Stimulated activated CD4-positive, alpha-beta T cell treated with anti-CD3 and anti-CD28 coated beads, Interleukin-4, amount 100 ng/mL, for 1 hour (primary cell): ENCODE data around the gene CDKAL1.

Experiments
- DNase-seq: peaks from one replicate; pipeline ENCODE4 v3.0.0-alpha.2; 2020

Gene CDKAL1

DNA sequence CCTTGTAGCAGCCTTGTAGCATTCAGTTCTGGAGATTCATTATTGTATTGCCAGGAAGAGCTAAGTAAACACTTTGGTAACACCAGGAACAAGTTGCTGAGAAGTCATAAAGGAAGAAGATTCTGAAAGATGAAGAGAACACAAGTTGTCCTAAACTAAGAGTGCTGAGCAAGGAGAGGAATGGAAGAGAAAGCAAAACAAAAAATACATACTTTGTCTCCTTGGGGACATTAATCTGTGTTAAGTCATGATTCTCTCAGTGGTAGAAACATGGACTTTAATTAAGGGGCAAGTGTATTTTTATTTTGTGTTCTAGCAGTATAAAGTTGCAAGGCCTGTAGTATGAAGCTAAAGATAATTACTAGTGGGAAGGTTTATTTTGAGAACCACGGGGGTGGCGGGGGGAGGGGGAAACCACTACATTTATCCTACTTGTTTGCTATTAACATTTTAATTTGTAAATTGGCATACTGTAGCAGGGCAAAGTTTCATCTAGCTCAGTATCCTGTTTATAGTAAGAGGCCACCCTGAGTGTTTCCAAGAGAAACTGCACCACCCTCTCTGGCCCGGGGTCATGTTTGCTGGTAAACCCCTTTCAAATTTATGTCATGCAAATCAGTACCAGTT is 463.0 kb downstream of the CDKAL1 start:
- DNase-seq: no peak

DNA sequence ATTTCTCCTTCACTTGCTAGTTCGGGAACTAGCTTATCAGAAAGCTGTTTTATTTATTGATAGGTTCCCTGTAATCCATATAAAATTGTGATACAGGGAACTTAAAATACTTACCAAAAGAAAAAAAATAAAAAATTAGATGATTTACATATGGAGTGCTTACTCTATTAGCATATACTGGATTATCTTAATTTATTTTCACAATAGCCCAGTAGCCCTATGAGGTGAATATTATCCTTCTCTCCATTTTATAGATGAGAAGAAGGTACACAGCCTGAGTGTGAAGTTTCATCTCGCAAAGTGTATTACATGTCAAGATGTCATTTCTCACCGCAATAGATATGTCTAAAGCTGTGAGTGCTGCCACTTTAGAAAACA is 463.5 kb downstream of the CDKAL1 start:
- no peak for DNase-seq

DNA sequence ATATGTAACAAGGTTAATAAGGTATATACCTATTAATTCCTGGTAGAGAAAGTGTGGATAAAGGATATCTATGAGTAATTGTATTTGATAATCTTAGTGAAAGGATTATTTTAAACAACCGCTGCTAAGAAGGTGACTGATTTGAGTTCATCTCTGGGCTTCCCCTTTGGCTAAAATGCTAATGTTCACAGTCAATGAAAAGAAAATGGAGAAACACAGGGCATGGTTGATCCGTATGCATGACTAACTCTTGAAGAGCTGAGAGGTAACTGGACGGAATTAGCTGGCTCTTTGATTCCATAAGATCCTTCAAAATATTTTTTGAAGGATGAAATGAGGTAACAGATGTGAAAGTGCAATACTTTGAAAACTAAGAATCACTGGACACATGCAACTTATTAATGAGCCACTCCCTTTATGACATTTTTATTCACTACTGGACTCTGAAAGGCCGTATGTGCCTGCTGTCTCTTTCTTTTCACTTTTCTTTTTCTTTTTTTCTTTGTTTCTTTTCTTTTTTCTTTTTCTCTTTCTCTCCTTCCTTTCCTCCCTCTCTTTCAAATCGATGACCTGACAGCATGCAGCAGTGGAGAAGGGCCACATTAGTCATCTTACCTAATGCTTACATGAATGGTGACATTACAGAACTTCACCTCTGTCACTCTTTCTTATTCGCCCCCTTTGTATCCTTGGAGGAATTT is 464.6 kb downstream of the CDKAL1 start:
- DNase-seq: no peak

DNA sequence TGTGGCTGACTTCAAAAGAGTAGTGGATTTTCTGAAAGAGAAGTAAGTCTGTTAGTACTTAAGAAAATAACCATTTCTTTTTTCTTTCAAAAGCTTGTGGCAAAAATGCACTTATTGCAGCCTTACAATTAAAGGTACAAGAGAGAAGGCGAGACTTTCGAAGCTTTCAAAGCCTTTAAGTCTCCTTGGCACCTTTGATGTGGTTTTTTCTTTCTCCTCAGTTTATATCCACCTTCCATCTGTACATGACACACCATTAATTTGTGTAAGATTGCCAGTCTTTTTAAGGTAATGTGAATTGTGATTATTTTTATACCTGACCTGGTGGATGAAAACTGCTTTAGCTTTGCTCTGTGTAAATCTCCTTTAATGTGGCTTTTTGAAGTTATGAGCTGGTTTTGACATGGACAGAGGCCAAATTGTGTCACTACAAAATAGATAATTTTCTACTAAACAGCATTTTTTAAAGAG is 466.1 kb downstream of the CDKAL1 start:
- no peak for DNase-seq

DNA sequence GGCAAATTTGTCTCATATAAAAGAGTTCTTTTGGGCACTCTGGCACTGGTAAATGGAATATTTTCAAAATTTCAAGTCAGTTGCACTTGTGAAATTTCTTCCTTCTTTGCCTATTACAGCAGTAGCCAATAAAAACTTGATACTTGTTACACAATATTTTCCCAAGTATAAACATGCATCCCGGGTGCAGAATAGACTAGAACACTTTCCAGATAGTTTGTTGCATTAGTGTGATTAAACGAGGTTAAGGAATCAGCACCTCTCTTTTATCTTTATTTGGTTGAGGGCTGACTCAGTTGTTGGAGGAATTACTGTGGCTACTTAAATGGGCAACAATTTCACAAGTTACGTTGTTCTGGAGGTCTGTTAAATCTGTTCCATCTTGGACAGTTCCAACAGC is 467.5 kb downstream of the CDKAL1 start:
- no peak for DNase-seq

DNA sequence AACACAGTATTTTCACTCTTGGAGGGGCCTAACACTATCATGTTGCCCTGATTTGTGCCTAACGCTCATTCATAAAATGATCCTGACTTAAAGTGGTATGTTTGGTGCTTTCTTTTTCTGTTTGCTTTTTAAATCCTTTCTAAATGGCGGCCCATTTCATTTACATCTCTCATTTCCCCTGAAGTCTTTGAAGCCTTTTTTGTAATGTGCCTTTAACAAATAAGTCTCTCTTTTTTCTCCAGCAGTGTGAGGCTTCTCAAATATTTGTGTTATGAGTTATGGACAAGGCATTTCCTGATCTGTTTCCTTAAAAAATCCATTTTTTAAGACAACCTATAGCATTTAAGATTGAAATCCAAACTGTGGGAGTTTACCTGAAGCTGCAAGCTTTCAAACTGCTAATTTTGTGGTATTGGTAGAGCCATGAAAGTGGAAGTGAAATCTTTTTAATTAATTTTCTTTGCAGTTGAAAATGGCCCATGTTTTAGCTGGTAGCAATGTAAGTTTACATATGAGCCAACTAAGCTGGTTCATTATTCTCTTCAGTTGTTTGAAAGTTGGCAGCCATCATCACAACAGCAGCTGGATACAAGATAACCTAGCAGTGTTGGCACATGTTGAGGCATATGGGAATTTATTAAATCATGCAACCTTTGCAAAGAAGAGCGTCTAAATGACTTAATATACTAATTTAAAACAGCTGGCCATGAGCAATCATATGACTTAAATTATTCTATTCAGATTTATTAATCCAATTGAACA is 469.7 kb downstream of the CDKAL1 start:
- DNase-seq: no peak

GRCh38 chr6:21005816-21006570 is 471.7 kb downstream of the CDKAL1 start:
- no peak for DNase-seq

DNA sequence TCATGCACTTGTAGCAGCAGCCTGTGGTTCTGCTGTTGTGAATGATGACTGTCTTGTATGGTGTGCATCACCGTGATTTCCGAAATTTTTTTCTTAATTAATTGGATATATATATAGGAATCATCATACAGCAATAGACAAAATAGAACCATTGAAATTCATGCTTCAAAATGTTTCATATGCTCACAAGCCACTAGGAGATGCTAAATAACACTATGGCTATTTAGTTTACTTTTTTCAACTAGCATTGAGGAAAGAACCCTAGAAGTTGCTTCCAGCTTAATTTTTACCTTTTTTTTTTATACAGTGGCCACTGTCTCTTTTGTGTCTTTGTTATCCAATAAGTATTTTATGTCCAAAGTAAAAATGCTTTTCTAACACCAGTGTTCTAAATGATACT is 485.4 kb downstream of the CDKAL1 start:
- DNase-seq: no peak

GRCh38 chr6:21022343-21023107 is 488.3 kb downstream of the CDKAL1 start:
- DNase-seq: no peak

DNA sequence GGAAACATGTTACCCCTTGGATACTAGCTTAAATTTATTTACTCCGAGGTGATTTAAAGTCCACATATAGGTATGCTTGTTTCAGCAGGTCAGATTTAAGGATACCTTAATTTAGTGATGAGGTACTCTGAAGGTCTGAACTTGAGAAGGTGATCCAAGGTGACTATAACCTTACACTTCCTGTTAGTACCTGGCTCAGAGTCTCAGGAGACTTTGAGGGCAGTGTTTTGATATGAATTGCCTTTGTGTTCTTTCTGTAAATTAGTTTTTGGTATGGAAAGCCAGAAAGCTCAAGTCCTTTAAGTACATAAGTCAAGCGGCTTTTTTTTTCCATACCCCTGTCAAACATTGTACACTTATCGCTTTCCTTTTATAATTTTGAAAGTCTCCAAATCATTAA is 489.0 kb downstream of the CDKAL1 start:
- no peak for DNase-seq

GRCh38 chr6:21024616-21025015 is 490.4 kb downstream of the CDKAL1 start:
- no peak for DNase-seq

DNA sequence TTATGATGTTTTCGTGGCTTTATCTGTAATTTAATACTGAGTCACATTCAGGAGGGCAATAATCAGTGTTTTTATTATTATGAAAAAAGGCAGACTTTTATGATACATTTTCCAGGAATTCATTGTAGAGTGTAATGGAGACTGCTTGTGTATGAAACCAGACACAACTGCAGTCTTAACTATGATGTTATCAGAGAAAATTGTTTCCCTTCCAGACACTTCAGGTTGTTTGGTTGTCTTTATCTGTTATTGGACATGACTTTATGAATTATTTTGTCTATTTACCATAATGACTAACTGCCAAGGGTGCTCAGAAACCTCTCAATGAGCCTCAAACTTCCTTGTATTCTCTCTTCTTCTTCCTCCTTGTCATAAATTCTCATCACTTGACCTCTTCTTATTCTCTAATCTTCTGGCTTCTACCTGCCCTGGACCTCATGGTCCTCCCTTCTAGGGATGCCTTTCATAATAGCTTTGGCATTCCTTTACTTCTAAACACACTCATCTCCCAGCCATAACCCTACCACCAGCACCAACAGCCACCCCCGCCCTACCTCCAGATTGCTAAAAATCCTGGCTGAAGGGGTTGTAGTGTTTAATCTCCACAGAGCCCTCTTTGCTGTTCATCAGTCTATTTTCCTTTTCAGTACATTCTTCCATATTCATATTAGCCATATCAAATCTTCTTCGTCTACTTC is 492.5 kb downstream of the CDKAL1 start:
- DNase-seq: no peak

DNA sequence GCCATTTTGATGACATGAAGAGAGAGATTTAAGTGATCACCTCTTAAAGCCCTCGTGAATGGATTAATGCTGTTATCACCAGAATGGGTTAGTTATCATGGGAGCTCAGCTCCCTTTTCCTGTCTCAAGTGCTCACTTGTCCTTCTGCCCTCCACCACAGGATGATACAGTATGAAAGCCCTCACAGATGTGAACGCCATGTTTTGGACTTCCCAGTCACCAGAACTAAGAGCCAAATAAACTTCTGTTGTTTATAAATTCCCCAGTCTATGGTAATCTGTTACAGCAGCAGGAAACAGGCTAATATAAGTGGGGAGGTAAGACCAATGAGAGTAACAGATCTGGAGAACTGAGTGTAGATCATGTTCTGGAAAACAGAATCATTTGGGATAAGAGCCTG is 493.2 kb downstream of the CDKAL1 start:
- no peak for DNase-seq

DNA sequence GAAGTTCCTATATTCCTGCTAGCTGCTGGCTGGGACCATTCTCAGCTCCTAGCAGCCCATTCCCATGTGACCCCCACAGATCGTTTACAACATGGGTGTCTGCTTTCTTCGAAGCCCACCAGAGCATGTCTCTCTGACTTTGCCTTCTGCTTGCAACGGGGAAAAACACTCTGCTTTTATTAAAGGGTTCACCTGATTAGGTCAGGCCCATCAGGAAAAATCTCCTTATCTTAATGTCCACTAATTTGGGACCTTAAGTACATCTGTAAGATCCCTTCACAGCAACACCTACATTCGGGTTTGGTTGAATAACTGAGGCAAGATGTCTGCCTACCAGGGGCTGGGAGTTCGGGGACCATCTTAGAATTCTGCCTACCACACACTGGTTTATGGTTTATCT is 496.9 kb downstream of the CDKAL1 start:
- DNase-seq: no peak

GRCh38 chr6:21033084-21033483 is 498.8 kb downstream of the CDKAL1 start:
- DNase-seq: no peak

DNA sequence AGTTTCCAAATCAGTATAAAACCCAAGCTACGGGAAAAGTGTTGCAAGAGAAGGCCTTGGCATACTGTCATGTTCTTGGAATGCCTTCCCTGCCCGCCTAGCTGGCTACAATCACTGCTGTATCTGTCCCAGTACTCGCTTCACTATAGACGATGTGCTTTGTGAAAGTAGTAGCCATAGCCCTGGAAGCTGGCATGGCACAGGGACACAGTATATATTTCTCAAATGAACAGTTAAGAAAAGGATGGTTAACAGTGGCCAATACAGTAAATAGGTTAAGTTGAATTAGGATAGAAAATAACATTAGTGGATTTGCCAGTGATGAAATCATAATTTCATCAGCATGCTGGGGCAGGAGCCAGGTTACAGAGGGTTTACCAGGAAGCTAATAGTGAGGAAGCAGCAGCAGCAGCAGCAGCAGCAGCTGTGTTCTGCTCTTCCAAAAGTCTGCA is 499.3 kb downstream of the CDKAL1 start:
- no peak for DNase-seq

GRCh38 chr6:21034345-21034744 is 500.1 kb downstream of the CDKAL1 start:
- DNase-seq: no peak

DNA sequence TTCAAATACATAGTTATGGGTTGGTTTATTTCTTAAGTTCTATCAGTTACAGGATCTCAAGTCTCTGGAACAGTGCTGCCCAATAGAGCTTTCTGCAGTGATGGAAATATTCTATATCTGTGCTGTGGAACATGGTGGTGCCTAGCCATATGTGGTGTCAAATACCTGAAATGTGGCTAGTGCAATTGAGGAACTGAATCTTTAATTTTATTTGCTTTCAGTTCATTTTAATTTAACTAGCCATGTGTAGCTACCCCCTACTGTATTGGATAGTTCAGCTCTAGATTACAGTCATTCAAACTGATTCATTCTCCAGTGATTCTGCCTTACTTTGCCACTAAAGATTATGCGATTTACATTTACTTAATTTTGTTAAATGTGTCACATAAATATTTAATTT is 503.2 kb downstream of the CDKAL1 start:
- DNase-seq: no peak

DNA sequence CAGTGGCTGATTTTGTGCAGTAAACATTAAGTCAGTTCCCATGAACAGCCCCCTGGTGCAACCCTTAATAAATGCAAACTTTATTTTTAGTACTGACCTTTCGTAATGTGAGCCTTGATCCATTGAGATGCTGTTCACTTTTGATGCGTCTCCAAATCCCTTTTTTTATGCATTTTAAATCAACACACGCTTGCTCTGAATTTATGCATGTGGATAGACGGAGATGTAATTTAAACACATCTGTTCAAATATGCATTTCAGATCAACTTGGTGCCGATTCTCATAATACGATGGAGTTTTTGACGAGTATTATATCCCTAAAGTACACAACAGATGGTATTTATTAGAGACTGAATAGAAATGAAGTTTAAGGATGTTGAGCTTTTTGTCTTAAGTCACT is 505.7 kb downstream of the CDKAL1 start:
- no peak for DNase-seq

DNA sequence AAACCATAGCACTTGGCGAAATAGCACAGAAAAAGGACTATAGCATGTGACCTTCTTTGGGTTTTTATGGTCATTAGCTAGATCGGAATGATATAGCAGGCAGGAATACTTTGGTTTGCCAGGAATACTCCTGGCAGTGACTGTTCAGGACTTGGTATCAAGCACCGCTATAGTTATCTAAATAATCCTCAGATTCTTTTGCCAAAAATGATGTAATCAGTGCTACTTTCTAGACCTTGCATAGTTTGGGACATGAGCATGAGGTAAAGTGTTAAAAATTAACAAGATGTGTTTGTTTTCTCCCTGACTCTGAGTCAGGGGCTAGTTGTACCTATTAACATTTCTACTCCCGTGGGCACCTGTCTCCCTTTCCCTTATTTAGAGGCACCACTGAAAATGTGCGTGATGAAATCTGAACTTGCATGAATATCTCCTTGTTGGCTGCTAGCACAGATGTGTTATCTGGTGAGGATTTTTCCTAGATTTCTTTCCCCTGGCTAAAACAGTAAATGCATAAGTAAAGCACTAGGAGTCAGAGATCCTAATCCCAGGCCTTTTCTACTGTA is 511.0 kb downstream of the CDKAL1 start:
- no peak for DNase-seq

DNA sequence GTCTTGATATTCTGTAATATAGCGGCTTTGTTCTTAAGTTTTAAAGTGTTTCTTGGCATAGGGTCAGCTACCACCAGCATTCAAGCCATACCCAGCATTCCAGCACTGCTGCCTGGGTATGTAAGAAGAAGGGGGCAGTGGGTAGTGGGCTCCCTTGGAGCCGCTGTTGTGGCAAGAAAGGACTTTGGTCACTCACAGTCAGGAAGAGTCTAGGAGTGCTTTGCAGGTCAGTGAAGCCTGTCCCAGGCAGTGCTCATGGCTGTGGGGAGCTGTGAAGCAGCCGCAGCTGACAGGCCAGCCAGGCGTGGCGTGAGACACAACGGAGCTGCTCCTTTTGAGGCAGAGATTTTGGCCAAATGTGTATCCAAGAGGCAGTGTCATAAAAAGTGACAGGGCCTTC is 512.0 kb downstream of the CDKAL1 start:
- no peak for DNase-seq

DNA sequence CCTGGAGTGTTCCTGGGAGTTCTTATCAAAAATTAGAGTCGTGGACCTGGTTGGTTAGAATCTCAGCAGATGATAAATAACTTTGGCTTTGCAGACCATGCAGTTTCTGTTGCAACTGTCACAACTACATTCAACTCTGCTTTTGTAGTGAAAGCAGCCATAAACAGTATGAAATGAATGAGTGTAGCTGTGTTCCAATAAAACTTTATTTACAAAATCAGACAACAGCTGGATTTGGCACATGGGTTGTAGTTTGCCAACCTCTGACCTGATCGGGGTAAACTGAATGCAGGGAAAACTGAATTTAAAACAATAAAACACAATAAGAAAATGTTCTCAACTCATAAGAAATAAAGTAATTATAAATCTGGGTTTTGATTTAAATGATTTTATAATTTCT is 513.8 kb downstream of the CDKAL1 start:
- DNase-seq: no peak
